CD4-positive, alpha-beta T cell (primary cell): ENCODE data around the gene PHKA1. TPM values are rescaled to one million over a fixed set of nuclear protein-coding genes. Genes with fewer than 3 reads are reported as not detected.

Source experiments
- ATAC-seq: fragments of 200-7000 bp; cut with Tn5 transposase; one replicate; pipeline ENCODE4 v1.10.0; 2022; ENCODE audit warnings: mild to moderate bottlenecking; ENCODE audit not compliant: poor library complexity
- CTCF ChIA-PET: fragments of 350-600 bp; sonication (Branson Sonifier 250); formaldehyde crosslinking; loops from one replicate; lab custom pipeline; 2021; ENCODE audit warnings: antibody characterized with exemption, inconsistent platforms; lab: Charles Lee
- POLR2A ChIA-PET: fragments of 350-600 bp; sonication (Branson Sonifier 250); formaldehyde crosslinking; loops from one replicate; lab custom pipeline; 2021; ENCODE audit warnings: antibody characterized with exemption, inconsistent platforms; lab: Charles Lee
- DNase-seq, 14 experiments: peaks; one replicate each; pipeline ENCODE4 v3.0.0-alpha.2; 2013 to 2020; ENCODE audit warnings: mixed read lengths in 2 of 14
- H3K27ac ChIP-seq, 2 donors: one replicate each; pipeline versions ENCODE4 v1.5.1 to v1.7.0; 2013; ENCODE audit warnings: low read length in 2 of 2, low read depth in 1 of 2, mild to moderate bottlenecking in 1 of 2
- H3K27me3 ChIP-seq, 2 experiments: 1 replicate in 1 of 2; 2 replicates in 1 of 2; pipeline versions ENCODE4 v1.6.1 to v1.7.0; 2013; ENCODE audit warnings: low read length in 2 of 2, control low read depth in 1 of 2, mild to moderate bottlenecking in 1 of 2, moderate library complexity in 1 of 2; ENCODE audit not compliant: insufficient read depth in 2 of 2, control insufficient read depth in 1 of 2
- H3K36me3 ChIP-seq: one replicate; pipeline ENCODE4 v1.6.1; 2013; ENCODE audit warnings: low read length, control low read depth; ENCODE audit not compliant: insufficient read depth
- H3K4me1 ChIP-seq: one replicate; pipeline ENCODE4 v1.6.1; 2013; ENCODE audit warnings: low read length, control low read depth; ENCODE audit not compliant: insufficient read depth
- H3K4me3 ChIP-seq: one replicate; pipeline ENCODE4 v1.5.1; 2013; ENCODE audit warnings: mild to moderate bottlenecking, low read length, moderate library complexity
- H3K9me3 ChIP-seq, 2 experiments: 1 replicate in 1 of 2; 2 replicates in 1 of 2; pipeline versions ENCODE4 v1.6.1 to v1.7.0; 2013; ENCODE audit warnings: low read length in 2 of 2, mild to moderate bottlenecking in 2 of 2, control low read depth in 1 of 2, moderate library complexity in 1 of 2; ENCODE audit not compliant: control insufficient read depth in 1 of 2, insufficient read depth in 1 of 2
- H3K27ac Mint-ChIP-seq: one replicate; pipeline ENCODE4 v1.8.0; 2020; ENCODE audit warnings: mixed read lengths
- H3K27me3 Mint-ChIP-seq: one replicate; pipeline ENCODE4 v1.8.0; 2021; ENCODE audit warnings: mixed read lengths
- H3K36me3 Mint-ChIP-seq: one replicate; pipeline ENCODE4 v1.8.0; 2021; ENCODE audit warnings: low read depth, mixed read lengths
- H3K4me1 Mint-ChIP-seq: one replicate; pipeline ENCODE4 v1.8.0; 2021; ENCODE audit warnings: low read depth, mixed read lengths
- H3K4me3 Mint-ChIP-seq: one replicate; pipeline ENCODE4 v1.8.0; 2020; ENCODE audit warnings: mild to moderate bottlenecking, mixed read lengths
- H3K9me3 Mint-ChIP-seq: one replicate; pipeline ENCODE4 v1.8.0; 2020; ENCODE audit warnings: mixed read lengths
- intact Hi-C, 2 experiments: fragments of 100-400 bp; cut with DNase I in 1 of 2; cut with micrococcal nuclease in 1 of 2; formaldehyde crosslinking; loops; one replicate each; pipeline versions ENCODE4 v1.15.1 to v1.9.0; 2023 to 2025; cut with DNase I, micrococcal nuclease
- total RNA-seq, 174 experiments: library from RNA in 2 of 174; stranded (reverse) in 2 of 174; gene quantifications; one replicate each; pipeline ENCODE4 v1.2.3 and lab custom pipeline; 2021 to 2026
- TF ChIP-seq, protein P1 (sequence below): fragments of 200-600 bp; IDR thresholded peaks from one replicate; pipeline ENCODE4 v1.8.0; 2022; ENCODE audit warnings: antibody characterized with exemption, mild to moderate bottlenecking

The PHKA1 gene
- total RNA-seq, 2 experiments from 2014 or later, result 0.39 to 0.63 TPM

DNA sequence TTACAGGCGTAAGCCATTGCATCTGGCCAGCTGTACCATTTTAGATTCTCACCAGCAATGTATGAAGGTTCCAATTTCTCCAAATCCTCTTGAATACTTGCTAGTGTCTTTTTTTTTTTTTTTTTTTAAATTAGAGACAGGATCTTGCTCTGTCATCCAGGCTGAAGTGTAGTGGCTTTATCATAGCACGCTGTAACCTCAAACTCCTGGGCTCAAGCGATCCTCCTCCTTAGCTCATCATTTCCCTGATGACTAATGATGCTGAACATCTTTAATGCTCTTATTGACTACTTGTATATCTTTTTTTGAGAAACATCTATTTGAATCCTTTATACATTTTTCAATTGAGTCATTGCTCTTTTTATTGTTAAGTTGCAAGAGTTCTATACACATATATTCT, 181.7 kb downstream of the PHKA1 start:
- POLR2A ChIA-PET, result no interaction called here
- Mint-ChIP-seq H3K36me3 (peaks cover 19% of the 10 kb centered on the region), H3K27ac (no peak overlapping the region), H3K27me3 (no peaks in the 10 kb centered on the region), H3K4me1 (no peaks in the 10 kb centered on the region), H3K4me3 (no peak overlapping the region), H3K9me3 (no peaks in the 10 kb centered on the region)
- CTCF ChIA-PET, result no interaction called here
- Histone ChIP-seq H3K4me3 (no peak overlapping the region), H3K27ac (no peak overlapping the region), H3K36me3 (no peaks in the 10 kb centered on the region), H3K27me3 (no peaks in the 10 kb centered on the region), H3K4me1 (no peaks in the 10 kb centered on the region), H3K9me3 (no peaks in the 10 kb centered on the region)
- no peak for DNase-seq
- no peak for ATAC-seq
- TF ChIP-seq, protein P1, sequence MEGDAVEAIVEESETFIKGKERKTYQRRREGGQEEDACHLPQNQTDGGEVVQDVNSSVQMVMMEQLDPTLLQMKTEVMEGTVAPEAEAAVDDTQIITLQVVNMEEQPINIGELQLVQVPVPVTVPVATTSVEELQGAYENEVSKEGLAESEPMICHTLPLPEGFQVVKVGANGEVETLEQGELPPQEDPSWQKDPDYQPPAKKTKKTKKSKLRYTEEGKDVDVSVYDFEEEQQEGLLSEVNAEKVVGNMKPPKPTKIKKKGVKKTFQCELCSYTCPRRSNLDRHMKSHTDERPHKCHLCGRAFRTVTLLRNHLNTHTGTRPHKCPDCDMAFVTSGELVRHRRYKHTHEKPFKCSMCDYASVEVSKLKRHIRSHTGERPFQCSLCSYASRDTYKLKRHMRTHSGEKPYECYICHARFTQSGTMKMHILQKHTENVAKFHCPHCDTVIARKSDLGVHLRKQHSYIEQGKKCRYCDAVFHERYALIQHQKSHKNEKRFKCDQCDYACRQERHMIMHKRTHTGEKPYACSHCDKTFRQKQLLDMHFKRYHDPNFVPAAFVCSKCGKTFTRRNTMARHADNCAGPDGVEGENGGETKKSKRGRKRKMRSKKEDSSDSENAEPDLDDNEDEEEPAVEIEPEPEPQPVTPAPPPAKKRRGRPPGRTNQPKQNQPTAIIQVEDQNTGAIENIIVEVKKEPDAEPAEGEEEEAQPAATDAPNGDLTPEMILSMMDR, result no peak
- intact Hi-C loops, result no loop called here

Other genes starting within 250 kb of the PHKA1 start
- 1 to 10 TPM; 5.8 to 6.8 TPM for gene HDAC8, start 141.5 kb downstream of the PHKA1 start, total RNA-seq
- gene DMRTC1B, start 62.6 kb upstream of the PHKA1 start, total RNA-seq, result 1 to 10 TPM; 2.0 to 2.3 TPM
- not detected for gene FAM236B, start 68.4 kb upstream of the PHKA1 start, total RNA-seq
- gene FAM236D, start 93.9 kb upstream of the PHKA1 start, total RNA-seq, result not detected
- gene FAM236C, start 198.3 kb upstream of the PHKA1 start, total RNA-seq, result not detected
- not detected for gene FAM236A, start 223.9 kb upstream of the PHKA1 start, total RNA-seq
- under 1 TPM; 0.50 to 0.85 TPM for gene DMRTC1, start 229.5 kb upstream of the PHKA1 start, total RNA-seq